Naive thymus-derived CD8-positive, alpha-beta T cell (primary cell): ENCODE results near the gene STARD4. TPM values are rescaled to one million over a fixed set of nuclear protein-coding genes. Genes with fewer than 3 reads are reported as not detected.

Experiments
- ATAC-seq, 2 donors: fragments of 150-1000 bp; cut with Tn5 transposase in 1 of 2; sonication (Bioruptor Pico), chemical (Tn5 transposase) in 1 of 2; 1 replicate in 1 of 2; 2 replicates in 1 of 2; pipeline ENCODE4 v1.10.0; 2021; ENCODE audit warnings: mild to moderate bottlenecking in 2 of 2, moderate library complexity in 2 of 2
- POLR2A ChIA-PET: fragments of 350-600 bp; sonication (Branson Sonifier 250); formaldehyde crosslinking; loops from one replicate; lab custom pipeline; 2021; ENCODE audit warnings: antibody characterized with exemption; lab: Charles Lee
- DNase-seq, 10 donors: peaks; one replicate each; pipeline versions ENCODE4 v3.0.0 to v3.0.0-alpha.2; 2020 to 2022
- H3K27ac Mint-ChIP-seq, 10 donors: one replicate each; pipeline ENCODE4 v1.8.0; 2020 to 2022; ENCODE audit warnings: mild to moderate bottlenecking in 10 of 10, mixed read lengths in 10 of 10, moderate library complexity in 4 of 10, inconsistent platforms in 1 of 10
- H3K27me3 Mint-ChIP-seq, 5 donors: one replicate each; pipeline ENCODE4 v1.8.0; 2021 to 2022; ENCODE audit warnings: mixed read lengths in 5 of 5
- H3K36me3 Mint-ChIP-seq, 3 donors: one replicate each; pipeline ENCODE4 v1.8.0; 2020 to 2022; ENCODE audit warnings: mixed read lengths in 3 of 3, mild to moderate bottlenecking in 2 of 3, inconsistent platforms in 1 of 3
- H3K4me1 Mint-ChIP-seq, 4 donors: one replicate each; pipeline ENCODE4 v1.8.0; 2021 to 2022; ENCODE audit warnings: mixed read lengths in 4 of 4
- H3K4me3 Mint-ChIP-seq, 10 donors: one replicate each; pipeline ENCODE4 v1.8.0; 2020 to 2022; ENCODE audit warnings: mild to moderate bottlenecking in 10 of 10, mixed read lengths in 10 of 10, moderate library complexity in 6 of 10, inconsistent platforms in 1 of 10
- H3K9me3 Mint-ChIP-seq, 9 donors: one replicate each; pipeline ENCODE4 v1.8.0; 2020 to 2022; ENCODE audit warnings: mixed read lengths in 9 of 9, mild to moderate bottlenecking in 3 of 9, inconsistent platforms in 1 of 9, moderate library complexity in 1 of 9
- polyA plus RNA-seq, 3 donors: library from polyadenylated mRNA; unstranded; fragments of 300-500 nt; fragmentation: Illumina TruSeq; gene quantifications; one replicate each; pipeline ENCODE4 v1.2.3, GENCODE V29; 2021
- total RNA-seq, 8 experiments: library from RNA in 2 of 8; stranded (reverse) in 2 of 8; gene quantifications; one replicate each; pipeline ENCODE4 v1.2.3 and lab custom pipeline; 2021 to 2026

STARD4 gene
- total RNA-seq (10 to 100 TPM; 10.9 to 11.9 TPM), polyA plus RNA-seq (1 to 10 TPM; 4.6 to 6.1 (median 5.0) TPM), total RNA-seq (lab: John Stamatoyannopoulos, UW) (17.2 to 73.3 (median 53.9) reads per million in 6 experiments)

- H3K36me3 Mint-ChIP-seq, result no peaks in the 10 kb centered on the region
Observed at GRCh38 chr5:111512375-111513130, at the start of gene STARD4. TSS of gene STARD4 (minus strand) at chr5:111512535. CDS start at chr5:111507433, 5,102 bp downstream.

GRCh38 chr5:111559680-111560079 lies 47.3 kb upstream of the STARD4 start:
- Mint-ChIP-seq H3K27ac (no peak overlapping the region), H3K4me3 (no peak overlapping the region), H3K36me3 (peaks cover 5 to 11% (median 10%) of the 10 kb centered on the region in 3 donors), H3K27me3 (peaks cover 0 to 9% (median 6%) of the 10 kb centered on the region in 5 donors), H3K4me1 (no peaks in the 10 kb centered on the region), H3K9me3 (peaks cover 0 to 16% (median 11%) of the 10 kb centered on the region in 9 donors)
- ATAC-seq, result no peak
- POLR2A ChIA-PET, result no interaction called here
- no peak for DNase-seq

More at GRCh38 chr5:111512375-111513130, at the start of gene STARD4:
- H3K4me3 Mint-ChIP-seq, result peak within 1 kb of the TSS; percentile 96 to 100 (median 100)
- no peaks in the 10 kb centered on the region for H3K9me3 Mint-ChIP-seq
- no peaks in the 10 kb centered on the region for H3K27me3 Mint-ChIP-seq
- H3K4me1 Mint-ChIP-seq, result peaks cover 12 to 46% (median 35%) of the 10 kb centered on the region in 4 donors
- POLR2A ChIA-PET, result interaction anchor here (0.9 to 1.4 kb wide), 4 partner anchors 11 to 648 kb away, joined by 3 to 5 read pairs (median 4); no protein-coding TSS in a partner anchor
- H3K27ac Mint-ChIP-seq, result peak within 1 kb of the TSS; percentile 94 to 99 (median 96)
- peak; percentile 90 to 92 for ATAC-seq
- DNase-seq, result peak; percentile 89 to 96 (median 93)

- peaks cover 0 to 16% (median 11%) of the 10 kb centered on the region in 9 donors for H3K9me3 Mint-ChIP-seq
- POLR2A ChIA-PET, result no interaction called here
- H3K27me3 Mint-ChIP-seq, result peaks cover 0 to 8% (median 4%) of the 10 kb centered on the region in 5 donors
- H3K4me3 Mint-ChIP-seq, result no peak overlapping the region
- ATAC-seq (no peak), DNase-seq (no peak)
- H3K36me3 Mint-ChIP-seq, result peaks cover 5 to 11% (median 10%) of the 10 kb centered on the region in 3 donors
- no peaks in the 10 kb centered on the region for H3K4me1 Mint-ChIP-seq
- H3K27ac Mint-ChIP-seq, result no peak overlapping the region
Observed at GRCh38 chr5:111557686-111558085, 45.4 kb upstream of the STARD4 start.

- H3K4me1 Mint-ChIP-seq, result peaks cover 0 to under 1% (median 0%) of the 10 kb centered on the region in 4 donors
- H3K9me3 Mint-ChIP-seq, result peaks cover 0 to 16% (median 11%) of the 10 kb centered on the region in 9 donors
- H3K36me3 Mint-ChIP-seq, result peaks cover 5 to 11% (median 10%) of the 10 kb centered on the region in 3 donors
- no peak overlapping the region for H3K27ac Mint-ChIP-seq
- POLR2A ChIA-PET, result no interaction called here
- H3K27me3 Mint-ChIP-seq, result peaks cover 0 to 4% (median 2%) of the 10 kb centered on the region in 5 donors
- no peak overlapping the region for H3K4me3 Mint-ChIP-seq
- DNase-seq (no peak), ATAC-seq (no peak)
Observed at GRCh38 chr5:111557111-111557510, 44.8 kb upstream of the STARD4 start.

GRCh38 chr5:111556501-111556900 lies 44.2 kb upstream of the STARD4 start:
- Mint-ChIP-seq H3K9me3 (peaks cover 0 to 16% (median 11%) of the 10 kb centered on the region in 9 donors), H3K36me3 (peaks cover 5 to 11% (median 10%) of the 10 kb centered on the region in 3 donors), H3K27ac (no peak overlapping the region), H3K4me1 (peaks cover 1 to 7% (median 2%) of the 10 kb centered on the region in 4 donors), H3K4me3 (no peak overlapping the region), H3K27me3 (peaks cover 0 to 4% (median 0%) of the 10 kb centered on the region in 5 donors)
- DNase-seq (no peak), ATAC-seq (no peak)
- POLR2A ChIA-PET, result no interaction called here

GRCh38 chr5:111555760-111556159 lies 43.4 kb upstream of the STARD4 start:
- POLR2A ChIA-PET, result no interaction called here
- DNase-seq (no peak), ATAC-seq (no peak)
- Mint-ChIP-seq H3K27me3 (peaks cover 0 to 4% (median 0%) of the 10 kb centered on the region in 5 donors), H3K4me3 (no peak overlapping the region), H3K4me1 (peaks cover 4 to 12% (median 9%) of the 10 kb centered on the region in 4 donors), H3K9me3 (peaks cover 0 to 15% (median 11%) of the 10 kb centered on the region in 9 donors), H3K36me3 (peaks cover 5 to 11% (median 10%) of the 10 kb centered on the region in 3 donors), H3K27ac (no peak overlapping the region)

GRCh38 chr5:111553868-111554267 lies 41.5 kb upstream of the STARD4 start:
- ATAC-seq (no peak), DNase-seq (no peak)
- POLR2A ChIA-PET, result no interaction called here
- Mint-ChIP-seq H3K4me3 (no peak overlapping the region), H3K27me3 (no peaks in the 10 kb centered on the region), H3K4me1 (peaks cover 4 to 20% (median 13%) of the 10 kb centered on the region in 4 donors), H3K27ac (no peak overlapping the region), H3K9me3 (no peaks in the 10 kb centered on the region), H3K36me3 (no peaks in the 10 kb centered on the region)

GRCh38 chr5:111552896-111553295 lies 40.6 kb upstream of the STARD4 start:
- H3K27ac Mint-ChIP-seq, result no peak overlapping the region
- peaks cover 4 to 20% (median 13%) of the 10 kb centered on the region in 4 donors for H3K4me1 Mint-ChIP-seq
- H3K9me3 Mint-ChIP-seq, result no peaks in the 10 kb centered on the region
- no peaks in the 10 kb centered on the region for H3K36me3 Mint-ChIP-seq
- DNase-seq (no peak), ATAC-seq (no peak)
- peaks cover 0 to 1% (median 0%) of the 10 kb centered on the region in 5 donors for H3K27me3 Mint-ChIP-seq
- H3K4me3 Mint-ChIP-seq, result no peak overlapping the region
- POLR2A ChIA-PET, result no interaction called here

GRCh38 chr5:111552492-111552891 lies 40.2 kb upstream of the STARD4 start:
- peaks cover 0 to 1% (median 0%) of the 10 kb centered on the region in 5 donors for H3K27me3 Mint-ChIP-seq
- ATAC-seq, result no peak
- POLR2A ChIA-PET, result no interaction called here
- no peak overlapping the region for H3K27ac Mint-ChIP-seq
- no peaks in the 10 kb centered on the region for H3K9me3 Mint-ChIP-seq
- H3K36me3 Mint-ChIP-seq, result no peaks in the 10 kb centered on the region
- no peak overlapping the region for H3K4me3 Mint-ChIP-seq
- peaks cover 4 to 20% (median 13%) of the 10 kb centered on the region in 4 donors for H3K4me1 Mint-ChIP-seq
- DNase-seq, result no peak

GRCh38 chr5:111551569-111552275 lies 39.4 kb upstream of the STARD4 start:
- ATAC-seq (no peak), DNase-seq (no peak)
- Mint-ChIP-seq H3K27me3 (peaks cover 0 to 1% (median 0%) of the 10 kb centered on the region in 5 donors), H3K4me3 (no peak overlapping the region), H3K9me3 (no peaks in the 10 kb centered on the region), H3K4me1 (peaks cover 4 to 20% (median 13%) of the 10 kb centered on the region in 4 donors), H3K27ac (peak overlapping the region in 2 of 10 donors; percentile 11 to 50), H3K36me3 (no peaks in the 10 kb centered on the region)
- POLR2A ChIA-PET, result no interaction called here

GRCh38 chr5:111551161-111551560 lies 38.8 kb upstream of the STARD4 start:
- POLR2A ChIA-PET, result no interaction called here
- Mint-ChIP-seq H3K27me3 (peaks cover 0 to 3% (median 0%) of the 10 kb centered on the region in 5 donors), H3K27ac (no peak overlapping the region), H3K4me1 (peaks cover 4 to 20% (median 13%) of the 10 kb centered on the region in 4 donors), H3K4me3 (no peak overlapping the region), H3K9me3 (no peaks in the 10 kb centered on the region), H3K36me3 (no peaks in the 10 kb centered on the region)
- DNase-seq, result no peak
- ATAC-seq, result no peak

GRCh38 chr5:111550282-111551020 lies 38.1 kb upstream of the STARD4 start:
- Mint-ChIP-seq H3K4me1 (peaks cover 4 to 20% (median 13%) of the 10 kb centered on the region in 4 donors), H3K9me3 (no peaks in the 10 kb centered on the region), H3K36me3 (no peaks in the 10 kb centered on the region), H3K27me3 (peaks cover 0 to 3% (median 0%) of the 10 kb centered on the region in 5 donors), H3K4me3 (no peak overlapping the region), H3K27ac (no peak overlapping the region)
- ATAC-seq (peak; percentile 89 to 90), DNase-seq (peak; percentile 41 to 79 (median 68))
- POLR2A ChIA-PET, result interaction anchor here (0.8 kb wide), 1 partner anchor 10 kb away, joined by 3 read pairs; no protein-coding TSS in a partner anchor
